Measurements from ENCODE around the gene SPRN.

GRCh38 chr10:133440633-133441285, 16.3 kb upstream of the SPRN start:
- TF ChIP-seq ZFP3 (CRISPR knock-in tag; IDR thresholded peaks at IDR 0.05): no peak
- TF ChIP-seq ZNF8 (CRISPR knock-in tag; IDR thresholded peaks at IDR 0.05): no peak

Measured in SK-N-SH treated with all-trans-retinoic acid at 6 μM for 48 hours (cell line).